ENCODE results near the gene CUL7. TPM values are rescaled to one million over a fixed set of nuclear protein-coding genes. Genes with fewer than 3 reads are reported as not detected.

The CUL7 gene
- total and polyA plus RNA-seq, 9 of the 15 experiments (the other 6 are each of a cell fraction or from before 2014, with no cell fraction given): 0.44 to 20.1 (median 8.6) TPM

GRCh38 chr6:43052225-43052841, 1.3 kb downstream of the CUL7 start (continued):
- TF ChIP-seq, protein P1, sequence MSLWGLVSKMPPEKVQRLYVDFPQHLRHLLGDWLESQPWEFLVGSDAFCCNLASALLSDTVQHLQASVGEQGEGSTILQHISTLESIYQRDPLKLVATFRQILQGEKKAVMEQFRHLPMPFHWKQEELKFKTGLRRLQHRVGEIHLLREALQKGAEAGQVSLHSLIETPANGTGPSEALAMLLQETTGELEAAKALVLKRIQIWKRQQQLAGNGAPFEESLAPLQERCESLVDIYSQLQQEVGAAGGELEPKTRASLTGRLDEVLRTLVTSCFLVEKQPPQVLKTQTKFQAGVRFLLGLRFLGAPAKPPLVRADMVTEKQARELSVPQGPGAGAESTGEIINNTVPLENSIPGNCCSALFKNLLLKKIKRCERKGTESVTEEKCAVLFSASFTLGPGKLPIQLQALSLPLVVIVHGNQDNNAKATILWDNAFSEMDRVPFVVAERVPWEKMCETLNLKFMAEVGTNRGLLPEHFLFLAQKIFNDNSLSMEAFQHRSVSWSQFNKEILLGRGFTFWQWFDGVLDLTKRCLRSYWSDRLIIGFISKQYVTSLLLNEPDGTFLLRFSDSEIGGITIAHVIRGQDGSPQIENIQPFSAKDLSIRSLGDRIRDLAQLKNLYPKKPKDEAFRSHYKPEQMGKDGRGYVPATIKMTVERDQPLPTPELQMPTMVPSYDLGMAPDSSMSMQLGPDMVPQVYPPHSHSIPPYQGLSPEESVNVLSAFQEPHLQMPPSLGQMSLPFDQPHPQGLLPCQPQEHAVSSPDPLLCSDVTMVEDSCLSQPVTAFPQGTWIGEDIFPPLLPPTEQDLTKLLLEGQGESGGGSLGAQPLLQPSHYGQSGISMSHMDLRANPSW (CRISPR knock-in tag; IDR thresholded peaks at IDR 0.05): 0 out of 2 replicates have a peak, but pooled peaks have one; percentile 34
- TF ChIP-seq, protein P2, sequence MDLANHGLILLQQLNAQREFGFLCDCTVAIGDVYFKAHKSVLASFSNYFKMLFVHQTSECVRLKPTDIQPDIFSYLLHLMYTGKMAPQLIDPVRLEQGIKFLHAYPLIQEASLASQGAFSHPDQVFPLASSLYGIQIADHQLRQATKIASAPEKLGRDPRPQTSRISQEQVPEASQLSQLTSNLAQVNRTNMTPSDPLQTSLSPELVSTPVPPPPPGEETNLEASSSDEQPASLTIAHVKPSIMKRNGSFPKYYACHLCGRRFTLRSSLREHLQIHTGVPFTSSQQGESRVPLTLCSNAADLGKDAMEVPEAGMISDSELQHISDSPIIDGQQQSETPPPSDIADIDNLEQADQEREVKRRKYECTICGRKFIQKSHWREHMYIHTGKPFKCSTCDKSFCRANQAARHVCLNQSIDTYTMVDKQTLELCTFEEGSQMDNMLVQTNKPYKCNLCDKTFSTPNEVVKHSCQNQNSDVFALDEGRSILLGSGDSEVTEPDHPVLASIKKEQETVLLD (IDR thresholded peaks at IDR 0.05): no peak
- TF ChIP-seq BHLHE40 (IDR thresholded peaks at IDR 0.05; ENCODE audit: low read length) (no peak), NELFE (IDR thresholded peaks at IDR 0.05; ENCODE audit: insufficient read depth, insufficient read length) (no peak), ZNF764 (CRISPR knock-in tag; IDR thresholded peaks at IDR 0.05; ENCODE audit: low read depth) (no peak), BMI1 (IDR thresholded peaks at IDR 0.05; ENCODE audit: low read length) (no peak), WHSC1 (IDR thresholded peaks at IDR 0.05; ENCODE audit: low read length) (no peak), RAD21 (CRISPR knock-in tag; conservative IDR thresholded peaks at IDR 0.05 in 1 of 2, IDR thresholded peaks at IDR 0.05 in 1 of 2) (no peak), KAT2B (IDR thresholded peaks at IDR 0.05; ENCODE audit: low read depth, low read length) (no peak), TOE1 (IDR thresholded peaks at IDR 0.05; ENCODE audit: borderline replicate concordance) (no peak), TOE1 (CRISPR knock-in tag; IDR thresholded peaks at IDR 0.05; ENCODE audit: borderline replicate concordance, low read depth) (no peak), MBD2 (IDR thresholded peaks at IDR 0.05; ENCODE audit: borderline replicate concordance, low read depth) (no peak), SRSF7 (optimal IDR thresholded peaks at IDR 0.05; ENCODE audit: low read depth, low read length) (no peak), FOXP1 (CRISPR knock-in tag; IDR thresholded peaks at IDR 0.05) (0 out of 2 replicates have a peak, but pooled peaks have one; percentile 69), XRCC4 (IDR thresholded peaks at IDR 0.05; ENCODE audit: extremely low read depth, insufficient read depth, insufficient read length) (no peak), RNF2 (IDR thresholded peaks at IDR 0.05) (no peak), ZNF695 (CRISPR knock-in tag; IDR thresholded peaks at IDR 0.05) (no peak), CBFB (CRISPR knock-in tag; IDR thresholded peaks at IDR 0.05) (0 out of 2 replicates have a peak, but pooled peaks have one; percentile 29)
- TF ChIP-seq, protein P3, sequence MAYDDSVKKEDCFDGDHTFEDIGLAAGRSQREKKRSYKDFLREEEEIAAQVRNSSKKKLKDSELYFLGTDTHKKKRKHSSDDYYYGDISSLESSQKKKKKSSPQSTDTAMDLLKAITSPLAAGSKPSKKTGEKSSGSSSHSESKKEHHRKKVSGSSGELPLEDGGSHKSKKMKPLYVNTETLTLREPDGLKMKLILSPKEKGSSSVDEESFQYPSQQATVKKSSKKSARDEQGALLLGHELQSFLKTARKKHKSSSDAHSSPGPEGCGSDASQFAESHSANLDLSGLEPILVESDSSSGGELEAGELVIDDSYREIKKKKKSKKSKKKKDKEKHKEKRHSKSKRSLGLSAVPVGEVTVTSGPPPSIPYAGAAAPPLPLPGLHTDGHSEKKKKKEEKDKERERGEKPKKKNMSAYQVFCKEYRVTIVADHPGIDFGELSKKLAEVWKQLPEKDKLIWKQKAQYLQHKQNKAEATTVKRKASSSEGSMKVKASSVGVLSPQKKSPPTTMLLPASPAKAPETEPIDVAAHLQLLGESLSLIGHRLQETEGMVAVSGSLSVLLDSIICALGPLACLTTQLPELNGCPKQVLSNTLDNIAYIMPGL (CRISPR knock-in tag; IDR thresholded peaks at IDR 0.05): no peak
- TF ChIP-seq, protein P4, sequence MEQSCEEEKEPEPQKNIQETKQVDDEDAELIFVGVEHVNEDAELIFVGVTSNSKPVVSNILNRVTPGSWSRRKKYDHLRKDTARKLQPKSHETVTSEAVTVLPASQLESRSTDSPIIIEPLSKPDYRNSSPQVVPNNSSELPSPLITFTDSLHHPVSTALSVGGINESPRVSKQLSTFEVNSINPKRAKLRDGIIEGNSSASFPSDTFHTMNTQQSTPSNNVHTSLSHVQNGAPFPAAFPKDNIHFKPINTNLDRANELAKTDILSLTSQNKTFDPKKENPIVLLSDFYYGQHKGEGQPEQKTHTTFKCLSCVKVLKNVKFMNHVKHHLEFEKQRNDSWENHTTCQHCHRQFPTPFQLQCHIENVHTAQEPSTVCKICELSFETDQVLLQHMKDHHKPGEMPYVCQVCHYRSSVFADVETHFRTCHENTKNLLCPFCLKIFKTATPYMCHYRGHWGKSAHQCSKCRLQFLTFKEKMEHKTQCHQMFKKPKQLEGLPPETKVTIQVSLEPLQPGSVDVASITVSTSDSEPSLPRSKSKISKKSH (CRISPR knock-in tag; IDR thresholded peaks at IDR 0.05): no peak
